K562 (cell line): ENCODE data around the gene NDUFV2. TPM values are rescaled to one million over a fixed set of nuclear protein-coding genes. Genes with fewer than 3 reads are reported as not detected.

ENCODE experiments used
- ATF7 ChIP-seq: fragments of 450-650 bp; IDR thresholded peaks from 2 replicates; pipeline ENCODE4 v1.7.1; 2014; ENCODE audit warnings: mild to moderate bottlenecking, moderate library complexity
- DDX20 ChIP-seq: fragments of 450-650 bp; IDR thresholded peaks from 2 replicates; pipeline ENCODE4 v1.6.1; 2016; ENCODE audit warnings: missing genetic modification characterization, low read depth, mild to moderate bottlenecking, missing compliant biosample characterization, moderate library complexity
- FOS ChIP-seq: IDR thresholded peaks from 3 replicates; pipeline ENCODE4 v1.6.1; 2011; ENCODE audit not compliant: insufficient read length; ENCODE audit errors: extremely low read depth
- FUS ChIP-seq: fragments of 200-400 bp; formaldehyde crosslinking; optimal IDR thresholded peaks from 2 replicates; pipeline ENCODE3; 2017; ENCODE audit warnings: low read depth, low read length
- HNRNPH1 ChIP-seq: fragments of 200-400 bp; formaldehyde crosslinking; optimal IDR thresholded peaks from 2 replicates; pipeline ENCODE3; 2017; ENCODE audit warnings: low read depth, mild to moderate bottlenecking, low read length, moderate library complexity
- HNRNPLL ChIP-seq: fragments of 200-400 bp; formaldehyde crosslinking; IDR thresholded peaks from 2 replicates; pipeline ENCODE4 v1.6.1; 2017; ENCODE audit warnings: low read length, low read depth, mild to moderate bottlenecking; ENCODE audit not compliant: poor library complexity, severe bottlenecking
- IRF2 ChIP-seq: sonication (generic); formaldehyde crosslinking; IDR thresholded peaks from 2 replicates; pipeline ENCODE4 v1.8.1; 2022; ENCODE audit warnings: mild to moderate bottlenecking, missing genetic modification reagents
- KAT7 ChIP-seq: sonication (generic); formaldehyde crosslinking; IDR thresholded peaks from 2 replicates; pipeline ENCODE4 v1.8.0; 2022; ENCODE audit warnings: missing genetic modification reagents, mild to moderate bottlenecking, borderline replicate concordance
- MECOM ChIP-seq: fragments of 250-450 bp; sonication (Bioruptor Pico); IDR thresholded peaks from 2 replicates; pipeline ENCODE4 v1.8.0; 2022; ENCODE audit warnings: inconsistent platforms
- MED1 ChIP-seq: sonication (generic); formaldehyde crosslinking; IDR thresholded peaks from 2 replicates; pipeline ENCODE4 v1.8.1; 2023; ENCODE audit warnings: missing genetic modification reagents, borderline replicate concordance
- MEIS2 ChIP-seq: fragments of 450-650 bp; IDR thresholded peaks from 2 replicates; pipeline ENCODE4 v1.6.1; 2014; ENCODE audit warnings: mild to moderate bottlenecking; ENCODE audit not compliant: partially characterized antibody
- SIX5 ChIP-seq, 2 experiments: IDR thresholded peaks; 2 replicates each; pipeline ENCODE4 v1.6.1; 2011; ENCODE audit warnings: low read length in 2 of 2, borderline replicate concordance in 1 of 2, low read depth in 1 of 2, mild to moderate bottlenecking in 1 of 2, moderate library complexity in 1 of 2; ENCODE audit not compliant: insufficient read depth in 1 of 2
- TAF15 ChIP-seq: fragments of 200-400 bp; formaldehyde crosslinking; IDR thresholded peaks from 2 replicates; pipeline ENCODE4 v1.6.1; 2017; ENCODE audit warnings: mild to moderate bottlenecking, low read depth, low read length, moderate library complexity
- TCF7 ChIP-seq: sonication (generic); IDR thresholded peaks from 2 replicates; pipeline ENCODE4 v1.6.1; 2016; ENCODE audit warnings: antibody characterized with exemption, borderline replicate concordance
- YY1 ChIP-seq, 3 experiments: IDR thresholded peaks; 2 replicates each; pipeline ENCODE4 v1.6.1; 2011; ENCODE audit warnings: low read length in 2 of 3, mild to moderate bottlenecking in 2 of 3, moderate library complexity in 2 of 3, borderline replicate concordance in 1 of 3, control low read depth in 1 of 3, low read depth in 1 of 3; ENCODE audit not compliant: insufficient read depth in 3 of 3, insufficient replicate concordance in 2 of 3, control insufficient read depth in 1 of 3, insufficient read length in 1 of 3; ENCODE audit errors: extremely low read depth in 1 of 3
- ZNF282 ChIP-seq: sonication (generic); formaldehyde crosslinking; IDR thresholded peaks from 2 replicates; pipeline ENCODE4 v1.8.1; 2023; ENCODE audit warnings: missing genetic modification reagents
- polyA plus RNA-seq, 8 experiments: library from polyadenylated mRNA; depleted of rRNA in 4 of 8; stranded (reverse) in 5 of 8; unstranded in 3 of 8; fragments of >200 nt; fragmentation: Nextera tagmentation in 2 of 8; fragmentation: Illumina TruSeq in 1 of 8; extraction: Ambion mirVana in 2 of 8; extraction: Trizol in 1 of 8; gene quantifications; 2 replicates each; pipeline versions ENCODE4 v1.2.1 to v1.2.3, GENCODE V29; 2011 to 2014; ENCODE audit warnings: inconsistent platforms in 1 of 8, missing spikeins in 1 of 8
- total RNA-seq, 7 experiments: library from RNA; depleted of rRNA in 6 of 7; stranded (reverse); fragments of >200 nt in 6 of 7; fragmentation: Illumina TruSeq in 2 of 7; extraction: Trizol in 2 of 7; gene quantifications; 2 replicates each; pipeline versions ENCODE4 v1.2.1 to v1.2.3, GENCODE V29; 2011 to 2021; ENCODE audit warnings: low replicate concordance in 1 of 7
- TF ChIP-seq, protein P1 (sequence below): fragments of 250-450 bp; sonication (Bioruptor Pico); IDR thresholded peaks from 2 replicates; pipeline ENCODE4 v1.8.0; 2022; ENCODE audit warnings: moderate library complexity, mild to moderate bottlenecking, inconsistent platforms
- TF ChIP-seq, protein P2 (sequence below): fragments of 450-650 bp; IDR thresholded peaks from 2 replicates; pipeline ENCODE4 v1.6.1; 2018; ENCODE audit not compliant: partially characterized antibody
- TF ChIP-seq, protein P3 (sequence below): sonication (generic); formaldehyde crosslinking; IDR thresholded peaks from 2 replicates; pipeline ENCODE4 v1.8.0; 2022; ENCODE audit warnings: mild to moderate bottlenecking, missing genetic modification reagents
- TF ChIP-seq, protein P4 (sequence below): fragments of 250-450 bp; sonication (Bioruptor Pico); IDR thresholded peaks from 2 replicates; pipeline ENCODE4 v1.8.0; 2021; ENCODE audit warnings: borderline replicate concordance, mild to moderate bottlenecking, moderate library complexity; ENCODE audit not compliant: poor library complexity, severe bottlenecking

Gene NDUFV2
- total and polyA plus RNA-seq, 9 of the 15 experiments (the other 6 are each of a cell fraction or from before 2014, with no cell fraction given): 213 to 550 (median 384) TPM

DNA sequence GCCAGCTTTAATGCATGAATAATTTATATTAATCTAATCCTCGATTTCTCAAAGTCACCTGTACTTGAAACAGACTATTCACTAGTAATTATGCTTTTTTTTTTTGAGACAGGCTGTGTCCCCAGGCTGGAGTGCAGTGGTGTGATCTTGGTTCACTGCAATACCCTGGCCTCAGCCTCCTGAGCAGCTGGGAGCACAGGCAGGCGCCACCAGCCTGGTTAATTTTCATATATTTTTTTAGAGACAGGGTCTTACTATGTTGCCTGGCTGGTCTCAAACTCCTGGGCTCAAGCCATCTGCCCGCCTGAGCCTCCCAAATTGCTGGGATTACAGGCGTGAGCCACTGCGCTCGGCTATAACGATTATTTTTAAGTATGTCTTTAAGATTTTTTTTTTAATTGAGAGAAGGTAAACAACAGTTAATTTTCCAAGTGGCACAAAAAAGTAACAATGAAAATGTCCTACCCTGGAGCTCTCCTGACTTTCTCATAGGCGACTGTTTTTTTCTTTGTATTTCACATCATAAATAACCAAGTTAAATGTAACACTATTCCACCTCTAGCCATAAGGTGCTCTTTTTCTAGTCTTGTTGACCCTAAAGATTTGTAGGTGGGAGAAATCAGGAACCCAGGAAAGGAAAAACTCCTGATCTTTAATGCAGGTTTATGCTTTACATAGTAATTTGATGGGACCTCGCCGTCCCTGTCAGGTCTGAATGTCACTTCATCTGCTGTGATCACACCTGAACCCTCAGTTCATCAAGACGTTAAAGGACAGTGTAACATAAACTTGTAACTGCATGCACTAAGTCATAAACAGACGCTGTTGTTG is 32.8 kb downstream of the NDUFV2 start (continued):
- TF ChIP-seq HNRNPLL (no peak), TCF7 (no peak), SIX5 (IDR thresholded peaks at IDR 0.05; ENCODE audit: borderline replicate concordance in 1 of 2, insufficient read depth in 1 of 2, low read depth in 1 of 2, low read length in 2 of 2) (no peak), YY1 (IDR thresholded peaks at IDR 0.05; ENCODE audit: borderline replicate concordance in 1 of 3, control insufficient read depth in 1 of 3, extremely low read depth in 1 of 3, insufficient read depth in 3 of 3, insufficient read length in 1 of 3, insufficient replicate concordance in 2 of 3, low read depth in 1 of 3, low read length in 2 of 3) (no peak), KAT7 (CRISPR knock-in tag) (no peak), IRF2 (CRISPR knock-in tag) (no peak), DDX20 (tag) (no peak), HNRNPH1 (no peak), FUS (no peak), TAF15 (no peak), ZNF282 (CRISPR knock-in tag) (no peak), FOS (no peak), MEIS2 (peak; percentile 46), MED1 (no peak), MECOM (CRISPR knock-in tag) (peak; percentile 50; the same call in 1 of the 2 replicates), ATF7 (no peak)
- TF ChIP-seq, protein P1, sequence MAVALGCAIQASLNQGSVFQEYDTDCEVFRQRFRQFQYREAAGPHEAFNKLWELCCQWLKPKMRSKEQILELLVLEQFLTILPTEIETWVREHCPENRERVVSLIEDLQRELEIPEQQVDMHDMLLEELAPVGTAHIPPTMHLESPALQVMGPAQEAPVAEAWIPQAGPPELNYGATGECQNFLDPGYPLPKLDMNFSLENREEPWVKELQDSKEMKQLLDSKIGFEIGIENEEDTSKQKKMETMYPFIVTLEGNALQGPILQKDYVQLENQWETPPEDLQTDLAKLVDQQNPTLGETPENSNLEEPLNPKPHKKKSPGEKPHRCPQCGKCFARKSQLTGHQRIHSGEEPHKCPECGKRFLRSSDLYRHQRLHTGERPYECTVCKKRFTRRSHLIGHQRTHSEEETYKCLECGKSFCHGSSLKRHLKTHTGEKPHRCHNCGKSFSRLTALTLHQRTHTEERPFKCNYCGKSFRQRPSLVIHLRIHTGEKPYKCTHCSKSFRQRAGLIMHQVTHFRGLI: no peak
- TF ChIP-seq, protein P2, sequence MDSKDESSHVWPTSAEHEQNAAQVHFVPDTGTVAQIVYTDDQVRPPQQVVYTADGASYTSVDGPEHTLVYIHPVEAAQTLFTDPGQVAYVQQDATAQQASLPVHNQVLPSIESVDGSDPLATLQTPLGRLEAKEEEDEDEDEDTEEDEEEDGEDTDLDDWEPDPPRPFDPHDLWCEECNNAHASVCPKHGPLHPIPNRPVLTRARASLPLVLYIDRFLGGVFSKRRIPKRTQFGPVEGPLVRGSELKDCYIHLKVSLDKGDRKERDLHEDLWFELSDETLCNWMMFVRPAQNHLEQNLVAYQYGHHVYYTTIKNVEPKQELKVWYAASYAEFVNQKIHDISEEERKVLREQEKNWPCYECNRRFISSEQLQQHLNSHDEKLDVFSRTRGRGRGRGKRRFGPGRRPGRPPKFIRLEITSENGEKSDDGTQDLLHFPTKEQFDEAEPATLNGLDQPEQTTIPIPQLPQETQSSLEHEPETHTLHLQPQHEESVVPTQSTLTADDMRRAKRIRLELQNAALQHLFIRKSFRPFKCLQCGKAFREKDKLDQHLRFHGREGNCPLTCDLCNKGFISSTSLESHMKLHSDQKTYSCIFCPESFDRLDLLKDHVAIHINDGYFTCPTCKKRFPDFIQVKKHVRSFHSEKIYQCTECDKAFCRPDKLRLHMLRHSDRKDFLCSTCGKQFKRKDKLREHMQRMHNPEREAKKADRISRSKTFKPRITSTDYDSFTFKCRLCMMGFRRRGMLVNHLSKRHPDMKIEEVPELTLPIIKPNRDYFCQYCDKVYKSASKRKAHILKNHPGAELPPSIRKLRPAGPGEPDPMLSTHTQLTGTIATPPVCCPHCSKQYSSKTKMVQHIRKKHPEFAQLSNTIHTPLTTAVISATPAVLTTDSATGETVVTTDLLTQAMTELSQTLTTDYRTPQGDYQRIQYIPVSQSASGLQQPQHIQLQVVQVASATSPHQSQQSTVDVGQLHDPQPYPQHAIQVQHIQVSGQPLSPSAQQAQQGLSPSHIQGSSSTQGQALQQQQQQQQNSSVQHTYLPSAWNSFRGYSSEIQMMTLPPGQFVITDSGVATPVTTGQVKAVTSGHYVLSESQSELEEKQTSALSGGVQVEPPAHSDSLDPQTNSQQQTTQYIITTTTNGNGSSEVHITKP: peak; percentile 23
- TF ChIP-seq, protein P3, sequence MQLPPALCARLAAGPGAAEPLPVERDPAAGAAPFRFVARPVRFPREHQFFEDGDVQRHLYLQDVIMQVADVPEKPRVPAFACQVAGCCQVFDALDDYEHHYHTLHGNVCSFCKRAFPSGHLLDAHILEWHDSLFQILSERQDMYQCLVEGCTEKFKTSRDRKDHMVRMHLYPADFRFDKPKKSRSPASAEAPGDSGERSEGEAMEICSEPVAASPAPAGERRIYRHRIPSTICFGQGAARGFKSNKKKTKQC: no peak
- TF ChIP-seq, protein P4, sequence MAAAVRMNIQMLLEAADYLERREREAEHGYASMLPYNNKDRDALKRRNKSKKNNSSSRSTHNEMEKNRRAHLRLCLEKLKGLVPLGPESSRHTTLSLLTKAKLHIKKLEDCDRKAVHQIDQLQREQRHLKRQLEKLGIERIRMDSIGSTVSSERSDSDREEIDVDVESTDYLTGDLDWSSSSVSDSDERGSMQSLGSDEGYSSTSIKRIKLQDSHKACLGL (CRISPR knock-in tag): no peak
